MM.1S (cell line): ENCODE data around the gene ACSS1.

Source experiments
- EZH2 ChIP-seq: fragments of 300-600 bp; sonication (generic); optimal IDR thresholded peaks from 2 replicates; pipeline ENCODE3; 2017; ENCODE audit warnings: low read depth, mild to moderate bottlenecking, antibody characterized with exemption, low read length, mixed read lengths
- EZH2phosphoT487 ChIP-seq: fragments of 300-600 bp; sonication (generic); IDR thresholded peaks from 2 replicates; pipeline ENCODE4 v1.6.1; 2018; ENCODE audit warnings: antibody characterized with exemption, low read length
- TF ChIP-seq, protein P1 (sequence below): fragments of 300-600 bp; sonication (generic); IDR thresholded peaks from 2 replicates; pipeline ENCODE4 v1.5.1; 2016; ENCODE audit warnings: antibody characterized with exemption, low read length, mixed read lengths

DNA sequence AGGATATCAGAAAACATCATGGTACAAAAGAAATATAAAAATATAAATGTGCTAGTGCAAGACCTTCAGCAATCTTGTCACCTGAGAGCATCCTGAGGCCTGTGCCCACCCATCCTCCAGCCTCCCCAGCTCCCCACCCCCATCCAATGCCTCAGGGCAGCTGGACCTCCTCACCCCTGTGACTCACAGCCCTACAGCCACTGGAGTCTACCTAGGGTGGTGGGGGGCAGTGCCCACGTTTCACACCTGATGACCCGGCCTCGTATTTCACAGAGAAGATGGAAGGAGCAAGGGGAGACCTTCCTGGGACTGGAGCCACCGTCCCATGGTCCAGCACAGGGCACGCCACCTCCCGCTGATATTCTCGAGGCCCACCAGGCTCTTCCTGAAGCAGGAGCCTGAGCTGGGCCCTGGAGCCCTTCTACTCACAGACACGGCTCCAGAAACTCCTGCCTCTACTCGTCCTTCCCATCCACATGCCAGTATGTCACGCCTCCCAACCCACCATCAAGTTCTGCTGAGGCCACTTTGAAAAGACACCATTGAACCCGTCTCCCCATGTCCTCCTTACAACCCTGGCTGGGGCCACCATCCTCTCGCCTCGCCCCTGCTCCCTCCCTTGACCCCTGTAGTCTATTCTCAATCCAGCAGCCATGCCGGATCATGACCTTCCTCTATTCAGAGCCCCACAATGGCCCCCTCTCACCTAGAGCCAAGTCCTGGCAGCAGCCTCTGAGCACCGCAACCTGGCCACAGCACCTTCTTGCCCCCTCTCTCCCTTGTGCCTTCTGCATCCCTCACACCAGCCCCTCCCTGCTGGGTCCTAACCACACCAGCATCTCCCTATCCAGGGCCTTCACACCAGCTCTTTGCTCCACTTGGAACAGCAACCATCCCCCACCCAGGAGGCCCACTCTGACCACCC is 78.6 kb downstream of the ACSS1 start:
- TF ChIP-seq, protein P1, sequence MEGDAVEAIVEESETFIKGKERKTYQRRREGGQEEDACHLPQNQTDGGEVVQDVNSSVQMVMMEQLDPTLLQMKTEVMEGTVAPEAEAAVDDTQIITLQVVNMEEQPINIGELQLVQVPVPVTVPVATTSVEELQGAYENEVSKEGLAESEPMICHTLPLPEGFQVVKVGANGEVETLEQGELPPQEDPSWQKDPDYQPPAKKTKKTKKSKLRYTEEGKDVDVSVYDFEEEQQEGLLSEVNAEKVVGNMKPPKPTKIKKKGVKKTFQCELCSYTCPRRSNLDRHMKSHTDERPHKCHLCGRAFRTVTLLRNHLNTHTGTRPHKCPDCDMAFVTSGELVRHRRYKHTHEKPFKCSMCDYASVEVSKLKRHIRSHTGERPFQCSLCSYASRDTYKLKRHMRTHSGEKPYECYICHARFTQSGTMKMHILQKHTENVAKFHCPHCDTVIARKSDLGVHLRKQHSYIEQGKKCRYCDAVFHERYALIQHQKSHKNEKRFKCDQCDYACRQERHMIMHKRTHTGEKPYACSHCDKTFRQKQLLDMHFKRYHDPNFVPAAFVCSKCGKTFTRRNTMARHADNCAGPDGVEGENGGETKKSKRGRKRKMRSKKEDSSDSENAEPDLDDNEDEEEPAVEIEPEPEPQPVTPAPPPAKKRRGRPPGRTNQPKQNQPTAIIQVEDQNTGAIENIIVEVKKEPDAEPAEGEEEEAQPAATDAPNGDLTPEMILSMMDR: no peak
- TF ChIP-seq EZH2 (no peak), EZH2phosphoT487 (no peak)
